ENCODE data around the gene EMSY.

DNA sequence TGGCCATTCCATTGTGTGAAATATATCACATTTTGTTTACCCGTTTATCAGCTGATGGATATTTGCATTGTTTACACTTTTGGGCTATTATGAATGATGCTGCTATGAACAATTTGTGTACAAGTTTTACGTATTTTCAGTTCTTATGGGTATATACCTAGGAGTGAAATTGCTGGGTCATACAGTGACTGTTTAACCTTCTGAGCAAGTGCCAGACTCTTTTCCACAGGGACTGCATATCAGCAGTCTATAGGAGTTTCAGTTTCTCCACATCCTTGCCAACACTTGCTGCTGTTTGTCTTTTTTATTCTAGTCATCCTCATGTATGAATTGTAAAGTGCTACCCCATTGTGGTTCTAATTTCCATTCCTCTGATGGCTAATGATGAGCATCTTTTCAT is 108.2 kb downstream of the EMSY start:
- TF ChIP-seq, protein P1, sequence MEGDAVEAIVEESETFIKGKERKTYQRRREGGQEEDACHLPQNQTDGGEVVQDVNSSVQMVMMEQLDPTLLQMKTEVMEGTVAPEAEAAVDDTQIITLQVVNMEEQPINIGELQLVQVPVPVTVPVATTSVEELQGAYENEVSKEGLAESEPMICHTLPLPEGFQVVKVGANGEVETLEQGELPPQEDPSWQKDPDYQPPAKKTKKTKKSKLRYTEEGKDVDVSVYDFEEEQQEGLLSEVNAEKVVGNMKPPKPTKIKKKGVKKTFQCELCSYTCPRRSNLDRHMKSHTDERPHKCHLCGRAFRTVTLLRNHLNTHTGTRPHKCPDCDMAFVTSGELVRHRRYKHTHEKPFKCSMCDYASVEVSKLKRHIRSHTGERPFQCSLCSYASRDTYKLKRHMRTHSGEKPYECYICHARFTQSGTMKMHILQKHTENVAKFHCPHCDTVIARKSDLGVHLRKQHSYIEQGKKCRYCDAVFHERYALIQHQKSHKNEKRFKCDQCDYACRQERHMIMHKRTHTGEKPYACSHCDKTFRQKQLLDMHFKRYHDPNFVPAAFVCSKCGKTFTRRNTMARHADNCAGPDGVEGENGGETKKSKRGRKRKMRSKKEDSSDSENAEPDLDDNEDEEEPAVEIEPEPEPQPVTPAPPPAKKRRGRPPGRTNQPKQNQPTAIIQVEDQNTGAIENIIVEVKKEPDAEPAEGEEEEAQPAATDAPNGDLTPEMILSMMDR (conservative IDR thresholded peaks at IDR 0.05) = no peak
- TF ChIP-seq ZFX (IDR thresholded peaks at IDR 0.05) = no peak
